MG63 (cell line): Measurements from ENCODE around the gene PTPRM. TPM values are rescaled to one million over a fixed set of nuclear protein-coding genes. Genes with fewer than 3 reads are reported as not detected.

ENCODE experiments used
- DNase-seq: peaks from one replicate; pipeline ENCODE4 v3.0.0-alpha.2; 2020
- H3K27me3 ChIP-seq: fragments of 250-450 bp; sonication (Bioruptor Pico); 2 replicates; pipeline ENCODE4 v1.5.1; 2020; ENCODE audit warnings: mild to moderate bottlenecking, moderate library complexity
- H3K36me3 ChIP-seq: fragments of 250-450 bp; sonication (Bioruptor Pico); 2 replicates; pipeline ENCODE4 v1.5.1; 2020; ENCODE audit warnings: mild to moderate bottlenecking, moderate library complexity
- H3K4me3 ChIP-seq: fragments of 250-450 bp; sonication (Bioruptor Pico); 2 replicates; pipeline ENCODE4 v1.5.1; 2020; ENCODE audit warnings: mild to moderate bottlenecking, moderate library complexity
- H3K9me3 ChIP-seq: fragments of 250-450 bp; sonication (Bioruptor Pico); 2 replicates; pipeline ENCODE4 v1.5.1; 2020; ENCODE audit warnings: mild to moderate bottlenecking, moderate library complexity
- total RNA-seq: library from RNA; depleted of rRNA; stranded (reverse); fragments of >200 nt; shearing (Covaris generic); gene quantifications from 2 replicates; pipeline ENCODE4 v1.2.3, GENCODE V29; 2014; ENCODE audit warnings: low replicate concordance

Gene PTPRM
- total RNA-seq, 1 experiment from 2014 or later = 13.2 TPM

DNA sequence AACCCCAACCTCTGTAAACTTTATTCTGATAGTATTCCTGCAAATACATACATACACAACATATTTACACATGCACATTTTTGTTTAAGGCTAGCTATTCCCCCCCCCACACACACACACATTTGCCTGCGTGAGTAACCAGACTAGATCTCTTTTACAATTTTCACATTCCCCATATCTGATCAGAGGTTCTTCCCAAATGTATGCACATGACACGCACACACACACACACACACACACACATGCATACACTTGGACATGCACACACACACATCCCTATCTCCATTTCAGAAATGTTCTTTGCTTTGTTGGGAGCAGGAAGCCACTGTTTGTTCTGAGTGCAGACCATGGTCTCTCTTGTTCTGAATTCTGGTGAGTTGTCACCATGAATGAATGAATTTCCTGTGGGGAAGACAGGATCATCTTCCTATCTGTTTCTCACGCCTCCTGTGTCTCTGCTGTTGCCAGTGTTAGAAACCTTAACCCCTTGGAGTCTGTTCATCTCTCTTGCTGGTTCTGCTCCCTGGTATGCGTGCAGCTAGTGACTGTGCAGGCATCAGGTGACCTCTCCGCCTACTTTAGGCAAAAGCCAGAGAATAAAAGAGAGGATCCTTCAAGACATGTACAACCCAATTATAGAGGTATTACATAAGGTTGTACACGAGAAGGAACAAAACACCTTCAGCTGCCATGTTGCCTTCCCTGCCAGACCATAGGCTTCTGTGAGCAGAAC lies 791.1 kb downstream of the PTPRM start:
- Histone ChIP-seq H3K36me3 (no peaks in the 10 kb centered on the region), H3K9me3 (no peaks in the 10 kb centered on the region), H3K4me3 (no peak overlapping the region), H3K27me3 (no peaks in the 10 kb centered on the region)
- no peak for DNase-seq

DNA sequence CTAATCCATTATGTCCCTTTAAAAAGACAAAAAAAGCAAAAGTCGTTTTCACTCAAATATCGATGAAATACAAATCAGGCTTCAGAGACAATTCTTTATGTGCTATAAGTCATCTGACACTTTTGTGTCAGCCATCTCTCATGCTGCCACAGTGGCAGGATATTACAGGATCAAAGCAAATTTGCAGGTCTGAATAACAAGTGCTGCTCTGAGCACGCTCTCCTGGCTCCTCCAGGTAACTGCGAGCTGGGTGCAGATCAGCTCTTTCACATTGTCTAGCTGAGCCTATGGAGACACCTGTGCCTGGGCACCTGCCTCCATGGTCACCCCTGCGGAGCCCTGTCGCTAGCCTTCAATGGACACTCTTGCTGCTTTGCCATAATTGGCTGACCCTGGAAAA lies 792.0 kb downstream of the PTPRM start:
- no peaks in the 10 kb centered on the region for H3K27me3 ChIP-seq
- no peaks in the 10 kb centered on the region for H3K9me3 ChIP-seq
- H3K4me3 ChIP-seq = no peak overlapping the region
- H3K36me3 ChIP-seq = no peaks in the 10 kb centered on the region
- DNase-seq = no peak

- no peaks in the 10 kb centered on the region for H3K9me3 ChIP-seq
- no peak overlapping the region for H3K4me3 ChIP-seq
- H3K36me3 ChIP-seq = no peaks in the 10 kb centered on the region
- no peaks in the 10 kb centered on the region for H3K27me3 ChIP-seq
- DNase-seq = no peak
Measured at GRCh38 chr18:8359481-8359880, 792.4 kb downstream of the PTPRM start.

DNA sequence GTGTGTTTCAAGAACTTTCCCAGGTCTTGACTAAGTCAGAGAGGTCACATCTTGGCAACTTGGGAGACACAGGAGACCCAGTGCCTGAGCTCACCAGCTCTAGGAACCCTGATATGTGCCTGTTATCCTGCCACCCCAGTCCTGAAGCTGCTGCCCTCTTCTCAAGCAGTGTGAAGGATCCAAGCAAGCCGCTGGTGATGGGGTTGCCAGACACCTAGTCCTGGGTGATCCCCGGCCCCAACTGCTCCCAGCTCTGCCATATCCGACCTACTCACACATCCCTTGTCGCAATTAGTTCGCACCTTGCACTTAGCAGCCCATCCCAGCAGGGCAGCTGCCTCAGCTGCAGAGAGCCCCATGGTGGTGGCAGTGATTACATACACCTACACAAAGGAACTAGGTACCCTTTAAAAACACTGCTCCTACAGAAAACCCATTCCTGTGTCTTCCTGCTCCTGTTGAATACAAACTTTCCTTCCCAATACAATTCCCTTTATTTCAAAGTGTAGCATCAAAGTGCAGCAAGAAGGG lies 794.9 kb downstream of the PTPRM start:
- Histone ChIP-seq H3K27me3 (no peaks in the 10 kb centered on the region), H3K4me3 (no peak overlapping the region), H3K9me3 (no peaks in the 10 kb centered on the region), H3K36me3 (no peaks in the 10 kb centered on the region)
- DNase-seq = no peak

- H3K27me3 ChIP-seq = no peaks in the 10 kb centered on the region
- H3K36me3 ChIP-seq = no peaks in the 10 kb centered on the region
- no peak overlapping the region for H3K4me3 ChIP-seq
- H3K9me3 ChIP-seq = no peaks in the 10 kb centered on the region
- no peak for DNase-seq
Measured at GRCh38 chr18:8362863-8363262, 795.7 kb downstream of the PTPRM start.

DNA sequence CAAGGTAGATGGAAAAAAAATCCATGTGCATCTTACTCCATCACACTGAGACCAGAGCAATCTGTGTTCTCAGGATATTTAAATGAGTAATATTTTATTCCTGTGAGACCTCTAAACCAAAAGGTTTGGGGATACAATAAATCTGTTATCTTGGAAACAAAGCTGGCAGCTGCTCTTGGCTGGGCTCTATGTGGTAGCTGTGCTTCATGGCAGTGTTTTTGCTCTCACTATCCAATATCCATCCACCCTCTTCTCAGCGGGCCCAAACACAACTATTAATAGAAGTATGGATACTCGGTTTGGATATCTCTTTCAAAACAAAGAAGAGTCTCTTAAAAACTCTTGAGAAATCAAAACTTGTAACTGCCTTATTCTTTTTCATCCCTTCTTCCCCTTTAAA lies 797.3 kb downstream of the PTPRM start:
- Histone ChIP-seq H3K9me3 (no peaks in the 10 kb centered on the region), H3K4me3 (no peak overlapping the region), H3K36me3 (no peaks in the 10 kb centered on the region), H3K27me3 (no peaks in the 10 kb centered on the region)
- no peak for DNase-seq

- Histone ChIP-seq H3K4me3 (no peak overlapping the region), H3K9me3 (no peaks in the 10 kb centered on the region), H3K27me3 (no peaks in the 10 kb centered on the region), H3K36me3 (no peaks in the 10 kb centered on the region)
- DNase-seq = no peak
Measured at GRCh38 chr18:8365006-8365405, 797.9 kb downstream of the PTPRM start.

DNA sequence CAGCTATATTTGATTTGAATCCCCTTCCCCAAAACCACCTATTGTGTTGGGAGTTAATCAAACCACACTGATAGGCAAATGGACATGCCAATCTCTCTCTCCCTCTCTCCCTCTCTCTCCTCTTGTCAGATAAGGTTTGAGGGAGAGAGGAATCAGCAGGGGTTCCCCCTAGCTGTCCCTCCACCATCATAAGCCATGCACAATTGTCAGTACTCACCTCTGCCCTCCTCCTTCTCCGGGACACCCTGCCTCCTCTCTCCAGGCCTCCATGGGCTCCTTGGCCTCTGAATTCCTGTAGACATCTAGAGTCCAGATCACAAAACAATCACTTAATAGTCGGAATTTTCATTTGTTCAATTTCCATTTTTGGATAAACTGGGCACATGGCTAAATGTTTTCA lies 798.4 kb downstream of the PTPRM start:
- no peaks in the 10 kb centered on the region for H3K36me3 ChIP-seq
- no peak overlapping the region for H3K4me3 ChIP-seq
- no peaks in the 10 kb centered on the region for H3K27me3 ChIP-seq
- H3K9me3 ChIP-seq = no peaks in the 10 kb centered on the region
- no peak for DNase-seq

DNA sequence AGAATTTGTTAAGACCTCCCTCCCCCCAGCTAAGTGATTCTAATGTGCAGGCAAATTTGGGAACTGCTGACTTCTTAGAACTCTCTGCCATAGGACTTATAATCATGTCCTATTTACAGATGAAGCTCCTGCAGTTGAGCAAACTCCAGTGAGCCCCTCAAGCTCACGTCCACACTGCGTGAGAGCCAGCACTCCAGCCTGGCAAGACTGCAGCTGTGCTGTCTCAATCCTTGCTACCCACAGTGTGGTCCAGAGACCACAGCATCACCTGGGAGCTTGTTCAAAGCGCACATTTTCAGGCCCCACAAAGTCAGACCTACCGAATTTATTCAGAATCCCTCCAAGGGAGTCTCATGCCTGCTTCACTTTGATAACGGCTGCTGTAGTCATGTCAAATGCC lies 799.0 kb downstream of the PTPRM start:
- no peak overlapping the region for H3K4me3 ChIP-seq
- no peaks in the 10 kb centered on the region for H3K27me3 ChIP-seq
- H3K9me3 ChIP-seq = no peaks in the 10 kb centered on the region
- no peak for DNase-seq
- H3K36me3 ChIP-seq = no peaks in the 10 kb centered on the region

GRCh38 chr18:8366656-8367055 lies 799.5 kb downstream of the PTPRM start:
- Histone ChIP-seq H3K36me3 (no peaks in the 10 kb centered on the region), H3K4me3 (no peak overlapping the region), H3K27me3 (no peaks in the 10 kb centered on the region), H3K9me3 (no peaks in the 10 kb centered on the region)
- DNase-seq = no peak

GRCh38 chr18:8367217-8367988 lies 800.3 kb downstream of the PTPRM start:
- no peaks in the 10 kb centered on the region for H3K27me3 ChIP-seq
- no peaks in the 10 kb centered on the region for H3K9me3 ChIP-seq
- no peak for DNase-seq
- no peak overlapping the region for H3K4me3 ChIP-seq
- no peaks in the 10 kb centered on the region for H3K36me3 ChIP-seq

DNA sequence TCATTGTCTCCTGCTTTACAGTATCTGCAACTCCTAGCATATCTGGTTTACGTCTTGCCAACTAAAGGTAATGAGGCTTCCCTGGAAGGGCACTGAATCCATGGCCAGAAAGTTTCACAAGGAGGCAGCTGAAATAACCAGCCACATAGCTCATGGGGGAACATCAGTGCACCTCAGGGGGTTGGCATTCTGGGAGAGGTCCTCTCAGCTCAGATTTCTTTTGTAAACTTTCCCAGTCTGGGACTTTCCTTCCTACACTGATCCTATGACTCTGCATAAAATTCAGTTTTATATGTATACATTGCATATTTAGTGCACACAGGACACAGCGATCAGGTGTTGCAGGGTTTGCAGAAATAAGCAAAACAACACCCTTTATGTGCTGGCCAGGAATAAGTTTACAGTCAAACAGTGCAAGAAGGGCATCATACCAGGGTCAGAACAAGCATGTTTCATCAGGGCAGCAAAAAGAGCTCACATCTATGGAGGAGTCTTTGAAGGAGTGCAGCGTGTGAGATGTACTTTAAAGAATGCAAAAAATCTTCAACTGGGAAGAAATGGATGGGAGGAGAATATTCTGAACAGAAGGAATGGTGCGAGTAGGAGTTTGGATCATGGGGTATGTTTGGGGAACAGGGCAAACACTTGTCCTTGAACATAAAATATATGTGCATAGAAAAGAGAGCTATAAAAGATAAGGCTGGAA lies 801.5 kb downstream of the PTPRM start:
- DNase-seq = no peak
- Histone ChIP-seq H3K27me3 (no peaks in the 10 kb centered on the region), H3K9me3 (no peaks in the 10 kb centered on the region), H3K36me3 (no peaks in the 10 kb centered on the region), H3K4me3 (no peak overlapping the region)

DNA sequence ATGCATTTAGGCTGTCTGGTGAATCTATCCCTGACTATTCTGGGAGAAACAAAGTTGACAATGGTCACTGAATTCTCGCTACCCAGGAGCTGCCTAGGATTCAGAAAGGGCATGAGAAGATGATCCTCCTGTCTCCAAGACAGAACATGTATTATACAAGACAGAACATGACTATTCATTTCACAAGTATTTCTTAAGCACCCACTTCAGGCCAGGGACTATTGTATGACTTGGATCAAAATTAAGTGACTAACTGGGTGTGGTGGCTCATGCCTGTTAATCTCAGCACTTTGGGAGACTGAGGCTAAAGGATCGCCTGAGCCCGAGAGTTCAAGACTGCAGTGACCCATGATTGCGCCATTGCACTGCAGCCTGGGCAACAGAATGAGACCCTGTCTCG lies 806.4 kb downstream of the PTPRM start:
- H3K36me3 ChIP-seq = no peaks in the 10 kb centered on the region
- DNase-seq = no peak
- H3K9me3 ChIP-seq = no peaks in the 10 kb centered on the region
- H3K27me3 ChIP-seq = no peaks in the 10 kb centered on the region
- no peak overlapping the region for H3K4me3 ChIP-seq

DNA sequence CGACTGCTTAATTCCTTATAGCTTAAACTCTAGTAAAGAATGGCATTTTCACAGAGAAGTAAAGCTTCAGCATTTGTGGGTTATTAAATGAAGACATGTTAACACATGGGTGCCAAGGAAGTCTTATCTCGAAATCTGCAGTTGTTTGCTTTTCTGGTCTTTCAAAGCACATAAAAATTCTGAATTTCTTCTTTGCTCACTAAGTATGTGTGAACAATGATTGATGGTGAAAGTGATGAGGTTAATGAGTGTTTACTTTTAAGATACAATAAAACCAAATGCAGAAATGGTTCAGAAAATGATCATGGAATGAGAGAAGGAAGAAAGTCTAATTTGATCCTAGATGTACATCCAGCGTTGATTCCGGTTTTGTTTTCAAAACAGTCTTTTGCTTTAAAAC lies 807.6 kb downstream of the PTPRM start:
- Histone ChIP-seq H3K4me3 (no peak overlapping the region), H3K36me3 (no peaks in the 10 kb centered on the region), H3K9me3 (no peaks in the 10 kb centered on the region), H3K27me3 (no peaks in the 10 kb centered on the region)
- no peak for DNase-seq

GRCh38 chr18:8375249-8375648 lies 808.1 kb downstream of the PTPRM start:
- DNase-seq = no peak
- H3K27me3 ChIP-seq = no peaks in the 10 kb centered on the region
- no peaks in the 10 kb centered on the region for H3K36me3 ChIP-seq
- no peak overlapping the region for H3K4me3 ChIP-seq
- no peaks in the 10 kb centered on the region for H3K9me3 ChIP-seq

DNA sequence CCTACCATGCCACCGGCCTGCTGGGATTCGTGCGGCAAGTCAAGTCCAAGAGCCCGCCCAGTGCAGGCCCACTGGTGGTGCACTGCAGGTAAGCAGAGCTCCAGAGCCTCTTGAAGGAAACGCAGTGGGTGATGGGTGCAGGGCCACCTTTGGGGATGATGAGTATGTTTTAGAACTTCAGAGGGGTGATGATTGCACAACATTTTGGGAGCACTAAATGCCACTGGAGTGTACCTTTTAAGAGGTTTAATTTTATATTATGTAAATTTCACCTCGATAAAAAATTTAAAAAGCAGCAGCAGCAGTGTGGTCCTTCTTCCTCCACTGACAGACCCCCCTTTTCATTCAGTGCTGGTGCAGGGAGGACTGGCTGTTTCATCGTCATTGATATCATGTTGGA lies 809.0 kb downstream of the PTPRM start:
- Histone ChIP-seq H3K9me3 (no peaks in the 10 kb centered on the region), H3K36me3 (no peaks in the 10 kb centered on the region), H3K27me3 (no peaks in the 10 kb centered on the region), H3K4me3 (no peak overlapping the region)
- no peak for DNase-seq

DNA sequence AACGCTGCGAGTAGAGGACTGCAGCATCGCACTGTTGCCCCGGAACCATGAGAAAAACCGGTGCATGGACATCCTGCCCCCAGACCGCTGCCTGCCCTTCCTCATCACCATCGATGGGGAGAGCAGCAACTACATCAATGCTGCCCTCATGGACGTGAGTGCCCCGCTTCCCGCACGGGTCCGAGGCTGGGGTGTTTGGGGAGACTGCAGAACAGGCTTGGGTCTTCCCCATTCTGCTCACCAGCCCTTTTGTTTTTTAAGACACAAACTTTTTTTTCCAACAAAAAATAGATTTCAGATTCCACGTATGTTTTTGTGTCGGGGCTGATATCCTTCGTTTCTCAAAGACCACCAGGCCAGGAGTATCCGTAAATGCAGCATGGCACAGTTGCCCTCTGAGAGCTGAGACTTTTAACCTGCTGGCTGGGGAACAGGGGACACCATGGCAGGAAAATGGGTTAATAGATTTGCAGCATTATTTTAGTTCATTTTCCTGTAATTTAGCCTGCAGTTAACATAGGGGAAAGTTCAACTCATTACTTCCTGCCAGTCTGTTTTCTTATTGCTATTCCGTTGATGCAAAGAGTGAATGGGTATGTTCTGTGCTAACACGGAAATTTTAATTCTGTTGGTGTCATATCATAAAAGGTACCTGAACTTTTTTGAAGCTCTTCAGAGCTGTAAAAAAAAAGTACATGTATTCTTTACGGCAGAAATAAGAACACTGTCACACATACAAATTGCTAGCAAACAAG lies 812.2 kb downstream of the PTPRM start:
- H3K4me3 ChIP-seq = no peak overlapping the region
- H3K27me3 ChIP-seq = no peaks in the 10 kb centered on the region
- no peaks in the 10 kb centered on the region for H3K36me3 ChIP-seq
- H3K9me3 ChIP-seq = no peaks in the 10 kb centered on the region
- DNase-seq = no peak
